GM12878 (cell line): ENCODE data around the gene GARS1. TPM values are rescaled to one million over a fixed set of nuclear protein-coding genes. Genes with fewer than 3 reads are reported as not detected.

Experiments
- ATAC-seq: fragments of 200-7000 bp; cut with Tn5 transposase; 3 replicates; pipeline ENCODE4 v1.9.1; 2020; ENCODE audit warnings: mild to moderate bottlenecking, moderate library complexity
- BruUV-seq: library from RNA; stranded (reverse); fragments of 400-500 nt; replicated peaks from 2 replicates; lab custom pipeline; 2021; lab: Mats Ljungman, UMichigan
- CTCF ChIA-PET: fragments of 300-600 bp; sonication (Branson Sonifier 250); formaldehyde crosslinking; extraction: SDS; loops from one replicate; lab custom pipeline; 2021; ENCODE audit warnings: inconsistent platforms; lab: Yijun Ruan, JAX
- POLR2A ChIA-PET: fragments of 350-600 bp; formaldehyde crosslinking; extraction: SDS; loops from one replicate; lab custom pipeline; 2021; ENCODE audit warnings: inconsistent platforms; lab: Charles Lee
- RAD21 ChIA-PET: fragments of 300-600 bp; sonication (Branson Sonifier 250); formaldehyde crosslinking; loops from one replicate; lab custom pipeline; 2023; ENCODE audit warnings: antibody characterized with exemption; ENCODE audit not compliant: unreplicated experiment; lab: Charles Lee
- SMC1A ChIA-PET: fragments of 300-600 bp; sonication (Branson Sonifier 250); formaldehyde crosslinking; loops from one replicate; lab custom pipeline; 2023; ENCODE audit not compliant: unreplicated experiment, uncharacterized antibody; lab: Charles Lee
- DNase-seq: peaks from one replicate; pipeline ENCODE4 v3.0.0-alpha.2; 2011; ENCODE audit warnings: low read depth, low spot score
- FAIRE-seq: peaks from 3 replicates; lab custom pipeline; 2011; peaks lifted over from hg19 to GRCh38; lab: Jason Lieb, UNC
- H2AFZ ChIP-seq: 2 replicates; pipeline ENCODE4 v1.6.0; 2011; ENCODE audit warnings: low read depth, low read length, control low read depth; ENCODE audit not compliant: control insufficient read depth
- H3K27ac ChIP-seq: 2 replicates; pipeline ENCODE4 v1.5.1; 2011; ENCODE audit warnings: control low read depth; ENCODE audit not compliant: control insufficient read depth, insufficient read depth
- H3K27me3 ChIP-seq, 2 experiments: replicated peaks in 1 of 2; 2 replicates each; pipeline versions ENCODE4 v1.6.0 to v1.6.1; 2011; ENCODE audit warnings: low read length in 1 of 2; ENCODE audit not compliant: control insufficient read depth in 2 of 2, insufficient read depth in 2 of 2
- H3K36me3 ChIP-seq, 2 experiments: 2 replicates each; pipeline ENCODE4 v1.5.1; 2011; ENCODE audit warnings: low read length in 1 of 2; ENCODE audit not compliant: control insufficient read depth in 2 of 2, insufficient read depth in 2 of 2
- H3K4me1 ChIP-seq: 2 replicates; pipeline ENCODE4 v1.6.1; 2011; ENCODE audit warnings: mild to moderate bottlenecking, low read length, moderate library complexity, mixed read lengths; ENCODE audit not compliant: control insufficient read depth, insufficient read depth
- H3K4me2 ChIP-seq: 2 replicates; pipeline ENCODE4 v1.6.0; 2011; ENCODE audit warnings: control low read depth; ENCODE audit not compliant: control insufficient read depth, insufficient read depth
- H3K4me3 ChIP-seq: fragments of 200-600 bp; sonication (generic); 2 replicates; pipeline ENCODE4 v1.5.1; 2016
- H3K79me2 ChIP-seq: 2 replicates; pipeline ENCODE4 v1.6.0; 2011; ENCODE audit warnings: low read length; ENCODE audit not compliant: control insufficient read depth, insufficient read depth
- H3K9ac ChIP-seq: 2 replicates; pipeline ENCODE4 v1.8.0; 2011; ENCODE audit warnings: low read length, control low read depth, mixed read lengths; ENCODE audit not compliant: control insufficient read depth, insufficient read depth
- H3K9me3 ChIP-seq: replicated peaks from 3 replicates; pipeline ENCODE4 v1.5.1; 2011; ENCODE audit warnings: mild to moderate bottlenecking, low read length; ENCODE audit not compliant: control insufficient read depth, insufficient read depth
- H4K20me1 ChIP-seq: 2 replicates; pipeline ENCODE4 v1.6.0; 2011; ENCODE audit not compliant: control insufficient read depth, insufficient read depth
- ASH2L ChIP-seq: fragments of 300-600, 200-600 bp; sonication (generic); IDR thresholded peaks from 2 replicates; pipeline ENCODE4 v1.6.1; 2017; ENCODE audit warnings: low read depth, mild to moderate bottlenecking, borderline replicate concordance
- DPF2 ChIP-seq: fragments of 450-650 bp; IDR thresholded peaks from 2 replicates; pipeline ENCODE4 v1.6.1; 2017; ENCODE audit warnings: mild to moderate bottlenecking
- HDAC6 ChIP-seq: fragments of 200-600 bp; sonication (generic); IDR thresholded peaks from one replicate; pipeline ENCODE4 v1.8.0; 2017; ENCODE audit warnings: antibody characterized with exemption; ENCODE audit not compliant: unreplicated experiment
- NFYA ChIP-seq: IDR thresholded peaks from 2 replicates; pipeline ENCODE4 v1.6.1; 2011; ENCODE audit warnings: low read depth, mild to moderate bottlenecking, low read length, improper control_type of control experiment, borderline replicate concordance
- NR2F1 ChIP-seq: fragments of 450-650 bp; conservative IDR thresholded peaks from 2 replicates; pipeline ENCODE4 v1.6.1; 2017; ENCODE audit warnings: mild to moderate bottlenecking
- RB1 ChIP-seq: fragments of 450-650 bp; formaldehyde crosslinking; IDR thresholded peaks from 2 replicates; pipeline ENCODE4 v1.6.1; 2017; ENCODE audit warnings: mild to moderate bottlenecking, borderline replicate concordance
- SP1 ChIP-seq: IDR thresholded peaks from one replicate; pipeline ENCODE4 v1.6.1; 2011; ENCODE audit warnings: low read depth, low read length
- SUZ12 ChIP-seq: fragments of 200-600 bp; sonication (generic); IDR thresholded peaks from one replicate; pipeline ENCODE4 v1.6.1; 2018; ENCODE audit warnings: antibody characterized with exemption, mild to moderate bottlenecking; ENCODE audit not compliant: unreplicated experiment
- TCF3 ChIP-seq: IDR thresholded peaks from 2 replicates; pipeline ENCODE4 v1.6.1; 2012; ENCODE audit warnings: low read depth, mild to moderate bottlenecking, low read length, borderline replicate concordance; ENCODE audit not compliant: insufficient read depth
- ZNF24 ChIP-seq: fragments of 450-650 bp; IDR thresholded peaks from 2 replicates; pipeline ENCODE4 v1.6.1; 2017; ENCODE audit warnings: antibody characterized with exemption, mild to moderate bottlenecking
- WGBS: methylation state at CpG from one replicate; pipeline ENCODE4 v1.1.6; 2016; ENCODE audit warnings: low lambda C conversion rate; ENCODE audit not compliant: insufficient replicate concordance, insufficient coverage; ENCODE audit errors: missing lambda C conversion rate; 5-methylcytosine and 5-hydroxymethylcytosine counted together
- in situ Hi-C: fragments of 300-500 bp; cut with MboI; formaldehyde crosslinking; loops from 9 replicates; pipeline ENCODE4 v1.14.3; 2018; ENCODE audit warnings: mixed read lengths
- intact Hi-C: fragments of 100-400 bp; cut with micrococcal nuclease; formaldehyde crosslinking; loops from one replicate; pipeline ENCODE4 v1.14.2; 2022; ENCODE audit not compliant: unreplicated experiment
- polyA plus RNA-seq, 11 experiments: library from polyadenylated mRNA; depleted of rRNA in 4 of 11; unstranded in 6 of 11; stranded (reverse) in 5 of 11; fragments of >200 nt; fragmentation: Nextera tagmentation in 4 of 11; fragmentation: Illumina TruSeq in 1 of 11; extraction: Ambion mirVana in 4 of 11; extraction: Trizol in 1 of 11; gene quantifications; 1 replicate in 1 of 11; 2 replicates in 10 of 11; pipeline versions ENCODE4 v1.2.1 to v1.2.3, GENCODE V29; 2011 to 2016; ENCODE audit warnings: inconsistent platforms in 2 of 11, missing spikeins in 2 of 11, low read depth in 1 of 11
- total RNA-seq, 4 experiments: library from RNA; depleted of rRNA in 3 of 4; stranded (reverse); fragments of >200 nt in 3 of 4; fragmentation: Illumina TruSeq in 1 of 4; extraction: Trizol in 1 of 4; gene quantifications; 2 replicates each; pipeline versions ENCODE4 v1.2.1 to v1.2.3, GENCODE V29; 2013 to 2021
- TF ChIP-seq, protein P1 (sequence below): fragments of 450-650 bp; IDR thresholded peaks from 2 replicates; pipeline ENCODE4 v1.6.1; 2017; ENCODE audit warnings: borderline replicate concordance
- TF ChIP-seq, protein P2 (sequence below), 3 experiments: IDR thresholded peaks in 2 of 3; conservative IDR thresholded peaks in 1 of 3; 2 replicates each; pipeline ENCODE4 v1.5.1; 2011; ENCODE audit warnings: low read depth in 3 of 3, low read length in 3 of 3, mild to moderate bottlenecking in 3 of 3, control low read depth in 2 of 3, moderate library complexity in 2 of 3, inconsistent platforms in 1 of 3, mixed read lengths in 1 of 3; ENCODE audit not compliant: control insufficient read depth in 2 of 3, insufficient read depth in 1 of 3; ENCODE audit errors: extremely low read depth in 1 of 3
- TF ChIP-seq, protein P3 (sequence below): IDR thresholded peaks from 2 replicates; pipeline ENCODE4 v1.6.1; 2011; ENCODE audit warnings: mild to moderate bottlenecking, low read depth, low read length, moderate library complexity; ENCODE audit not compliant: insufficient replicate concordance

GARS1 gene
- total and polyA plus RNA-seq, 10 of the 15 experiments (the other 5 are each of a cell fraction or from before 2014, with no cell fraction given) = 120 to 361 (median 187) TPM

DNA sequence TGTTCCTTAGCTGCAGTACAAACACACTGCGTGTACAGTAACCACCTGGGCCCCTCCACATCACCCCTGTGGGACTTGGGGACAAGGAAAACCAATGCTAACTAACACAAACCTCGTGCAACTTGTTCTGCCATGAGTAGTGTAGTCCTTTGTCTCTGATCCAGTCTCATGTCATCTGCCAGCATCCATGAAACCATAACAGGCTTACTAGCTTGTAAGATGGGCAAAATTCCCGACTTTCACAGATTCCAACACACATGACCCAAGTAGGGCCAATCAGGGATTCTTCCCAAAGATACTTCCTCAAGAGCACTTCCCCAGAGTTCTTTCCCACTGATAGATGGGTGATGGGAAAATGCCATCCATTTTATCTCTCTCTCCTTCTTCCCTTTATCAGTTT, 41.1 kb upstream of the GARS1 start:
- no peak for ATAC-seq
- peaks cover 4% of the 10 kb centered on the region for H3K4me1 ChIP-seq
- ChIA-PET CTCF (interaction anchor here (0.6 to 6.1 kb wide), 4 partner anchors 12 to 303 kb away, joined by 3 to 38 read pairs (median 4); no protein-coding TSS in a partner anchor), RAD21 (no interaction called here), SMC1A (no interaction called here), POLR2A (no interaction called here)
- H3K36me3 ChIP-seq = peaks cover 0 to 4% of the 10 kb centered on the region in 2 experiments; a peak in 3 of 4 replicates
- H3K27ac ChIP-seq = no peak overlapping the region
- intact Hi-C loops (no loop called here), in situ Hi-C loops (no loop called here)
- no peak for FAIRE-seq
- no peak overlapping the region for H3K4me2 ChIP-seq
- DNase-seq = no peak
- 45% methylated on average over 3 of the region's 3 CpGs for WGBS
- no peaks in the 10 kb centered on the region for H3K9me3 ChIP-seq
- no peaks in the 10 kb centered on the region for H3K27me3 ChIP-seq
- H2AFZ ChIP-seq = no peak overlapping the region
- no peak for TF ChIP-seq NFYA
- no peak for TF ChIP-seq DPF2
- TF ChIP-seq NR2F1 = no peak
- TF ChIP-seq ASH2L = no peak
- TF ChIP-seq, protein P1, sequence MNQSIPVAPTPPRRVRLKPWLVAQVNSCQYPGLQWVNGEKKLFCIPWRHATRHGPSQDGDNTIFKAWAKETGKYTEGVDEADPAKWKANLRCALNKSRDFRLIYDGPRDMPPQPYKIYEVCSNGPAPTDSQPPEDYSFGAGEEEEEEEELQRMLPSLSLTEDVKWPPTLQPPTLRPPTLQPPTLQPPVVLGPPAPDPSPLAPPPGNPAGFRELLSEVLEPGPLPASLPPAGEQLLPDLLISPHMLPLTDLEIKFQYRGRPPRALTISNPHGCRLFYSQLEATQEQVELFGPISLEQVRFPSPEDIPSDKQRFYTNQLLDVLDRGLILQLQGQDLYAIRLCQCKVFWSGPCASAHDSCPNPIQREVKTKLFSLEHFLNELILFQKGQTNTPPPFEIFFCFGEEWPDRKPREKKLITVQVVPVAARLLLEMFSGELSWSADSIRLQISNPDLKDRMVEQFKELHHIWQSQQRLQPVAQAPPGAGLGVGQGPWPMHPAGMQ = no peak
- H3K4me3 ChIP-seq = no peak overlapping the region
- H3K9ac ChIP-seq = no peak overlapping the region
- H4K20me1 ChIP-seq = no peaks in the 10 kb centered on the region
- BruUV-seq = no TSS peak
- H3K79me2 ChIP-seq = no peaks in the 10 kb centered on the region

DNA sequence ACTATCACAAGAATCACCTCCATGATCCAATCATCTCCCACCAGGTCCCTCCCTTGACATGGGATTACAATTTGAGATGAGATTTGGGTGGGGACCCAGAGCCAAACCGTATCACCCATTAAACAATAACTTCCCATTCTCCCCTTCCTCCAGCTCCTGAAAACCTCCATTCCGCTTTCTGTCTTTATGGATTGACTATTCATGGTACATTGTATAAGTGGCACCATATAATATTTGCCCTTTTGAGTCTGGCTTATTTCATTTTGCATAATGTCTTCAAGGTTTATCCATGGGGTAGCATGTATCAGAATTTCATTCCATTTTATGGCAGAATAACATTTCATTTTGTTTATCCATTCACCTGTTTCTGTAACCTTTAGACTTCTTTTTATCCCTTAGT, 39.2 kb upstream of the GARS1 start:
- no peak overlapping the region for H2AFZ ChIP-seq
- H4K20me1 ChIP-seq = no peaks in the 10 kb centered on the region
- peaks cover 4% of the 10 kb centered on the region for H3K4me1 ChIP-seq
- 97% methylated on average over 2 of the region's 2 CpGs for WGBS
- in situ Hi-C loops = loop anchor here (5.0 kb wide), 1 partner anchor 288 kb away; no protein-coding TSS in a partner anchor
- RAD21 ChIA-PET = no interaction called here
- no peak overlapping the region for H3K4me3 ChIP-seq
- CTCF ChIA-PET = interaction anchor here (1.4 kb wide), 1 partner anchor 44 kb away, joined by 4 read pairs; no protein-coding TSS in a partner anchor
- no peak for ATAC-seq
- no peaks in the 10 kb centered on the region for H3K79me2 ChIP-seq
- no peak overlapping the region for H3K27ac ChIP-seq
- H3K9ac ChIP-seq = no peak overlapping the region
- no peak for FAIRE-seq
- intact Hi-C loops = no loop called here
- DNase-seq = no peak
- H3K4me2 ChIP-seq = no peak overlapping the region
- H3K27me3 ChIP-seq = no peaks in the 10 kb centered on the region
- SMC1A ChIA-PET = interaction anchor here (0.6 kb wide), 1 partner anchor 39 kb away, joined by 3 read pairs; no protein-coding TSS in a partner anchor
- peaks cover 0 to 4% of the 10 kb centered on the region in 2 experiments; a peak in 3 of 4 replicates for H3K36me3 ChIP-seq
- POLR2A ChIA-PET = no interaction called here
- BruUV-seq = no TSS peak
- H3K9me3 ChIP-seq = no peaks in the 10 kb centered on the region
- no peak for TF ChIP-seq SUZ12
- no peak for TF ChIP-seq HDAC6
- TF ChIP-seq, protein P2, sequence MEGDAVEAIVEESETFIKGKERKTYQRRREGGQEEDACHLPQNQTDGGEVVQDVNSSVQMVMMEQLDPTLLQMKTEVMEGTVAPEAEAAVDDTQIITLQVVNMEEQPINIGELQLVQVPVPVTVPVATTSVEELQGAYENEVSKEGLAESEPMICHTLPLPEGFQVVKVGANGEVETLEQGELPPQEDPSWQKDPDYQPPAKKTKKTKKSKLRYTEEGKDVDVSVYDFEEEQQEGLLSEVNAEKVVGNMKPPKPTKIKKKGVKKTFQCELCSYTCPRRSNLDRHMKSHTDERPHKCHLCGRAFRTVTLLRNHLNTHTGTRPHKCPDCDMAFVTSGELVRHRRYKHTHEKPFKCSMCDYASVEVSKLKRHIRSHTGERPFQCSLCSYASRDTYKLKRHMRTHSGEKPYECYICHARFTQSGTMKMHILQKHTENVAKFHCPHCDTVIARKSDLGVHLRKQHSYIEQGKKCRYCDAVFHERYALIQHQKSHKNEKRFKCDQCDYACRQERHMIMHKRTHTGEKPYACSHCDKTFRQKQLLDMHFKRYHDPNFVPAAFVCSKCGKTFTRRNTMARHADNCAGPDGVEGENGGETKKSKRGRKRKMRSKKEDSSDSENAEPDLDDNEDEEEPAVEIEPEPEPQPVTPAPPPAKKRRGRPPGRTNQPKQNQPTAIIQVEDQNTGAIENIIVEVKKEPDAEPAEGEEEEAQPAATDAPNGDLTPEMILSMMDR (IDR thresholded peaks at IDR 0.05 in 2 of 3, conservative IDR thresholded peaks at IDR 0.05 in 1 of 3; ENCODE audit: control insufficient read depth in 2 of 3, extremely low read depth in 1 of 3, insufficient read depth in 1 of 3, low read depth in 3 of 3, low read length in 3 of 3) = no peak
- no peak for TF ChIP-seq RB1
- TF ChIP-seq ZNF24 = no peak
- no peak for TF ChIP-seq TCF3
- TF ChIP-seq, protein P3, sequence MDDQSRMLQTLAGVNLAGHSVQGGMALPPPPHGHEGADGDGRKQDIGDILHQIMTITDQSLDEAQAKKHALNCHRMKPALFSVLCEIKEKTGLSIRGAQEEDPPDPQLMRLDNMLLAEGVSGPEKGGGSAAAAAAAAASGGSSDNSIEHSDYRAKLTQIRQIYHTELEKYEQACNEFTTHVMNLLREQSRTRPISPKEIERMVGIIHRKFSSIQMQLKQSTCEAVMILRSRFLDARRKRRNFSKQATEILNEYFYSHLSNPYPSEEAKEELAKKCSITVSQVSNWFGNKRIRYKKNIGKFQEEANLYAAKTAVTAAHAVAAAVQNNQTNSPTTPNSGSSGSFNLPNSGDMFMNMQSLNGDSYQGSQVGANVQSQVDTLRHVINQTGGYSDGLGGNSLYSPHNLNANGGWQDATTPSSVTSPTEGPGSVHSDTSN = no peak
- TF ChIP-seq SP1 = no peak
